Progenitor cell of endocrine pancreas (in vitro differentiated cells): ENCODE measurements around the gene NEU1. TPM values are rescaled to one million over a fixed set of nuclear protein-coding genes. Genes with fewer than 3 reads are reported as not detected.

ENCODE experiments used
- DNase-seq: peaks from one replicate; pipeline ENCODE4 v3.0.0; 2021; ENCODE audit warnings: low spot score; ENCODE audit not compliant: unreplicated experiment
- H3K27ac Mint-ChIP-seq: 2 replicates; pipeline ENCODE4 v1.8.0; 2021; ENCODE audit warnings: mild to moderate bottlenecking, moderate library complexity, mixed read lengths
- H3K27me3 Mint-ChIP-seq: 2 replicates; pipeline ENCODE4 v1.8.0; 2021; ENCODE audit warnings: mixed read lengths
- H3K36me3 Mint-ChIP-seq: 2 replicates; pipeline ENCODE4 v1.8.0; 2022; ENCODE audit warnings: mixed read lengths; ENCODE audit not compliant: insufficient read depth
- H3K4me1 Mint-ChIP-seq: 2 replicates; pipeline ENCODE4 v1.8.0; 2021; ENCODE audit warnings: low read depth, mixed read lengths
- H3K4me3 Mint-ChIP-seq: 2 replicates; pipeline ENCODE4 v1.8.0; 2021; ENCODE audit warnings: low read depth, mild to moderate bottlenecking, moderate library complexity, mixed read lengths
- H3K9me3 Mint-ChIP-seq: 2 replicates; pipeline ENCODE4 v1.8.0; 2021; ENCODE audit warnings: low read depth, mixed read lengths
- CTCF ChIP-seq: fragments of 200-600 bp; sonication (generic); IDR thresholded peaks from one replicate; pipeline ENCODE4 v1.5.0; 2021; ENCODE audit warnings: antibody characterized with exemption, mild to moderate bottlenecking; ENCODE audit not compliant: unreplicated experiment
- total RNA-seq: library from RNA; stranded (reverse); gene quantifications from 2 replicates; pipeline ENCODE4 v1.2.1, GENCODE V29; 2021

The NEU1 gene
- total RNA-seq, 1 donor from 2014 or later: 52.4 TPM

GRCh38 chr6:31887173-31888007 lies 24.8 kb upstream of the NEU1 start:
- no peak for DNase-seq
- no peak for TF ChIP-seq CTCF
- Mint-ChIP-seq H3K9me3 (no peaks in the 10 kb centered on the region), H3K27ac (no peak overlapping the region), H3K36me3 (peaks cover 29% of the 10 kb centered on the region), H3K27me3 (no peaks in the 10 kb centered on the region), H3K4me3 (no peak overlapping the region), H3K4me1 (no peaks in the 10 kb centered on the region)

GRCh38 chr6:31886541-31886991 lies 23.9 kb upstream of the NEU1 start:
- no peak for TF ChIP-seq CTCF
- no peaks in the 10 kb centered on the region for H3K4me1 Mint-ChIP-seq
- no peak overlapping the region for H3K4me3 Mint-ChIP-seq
- H3K27me3 Mint-ChIP-seq: no peaks in the 10 kb centered on the region
- DNase-seq: no peak
- H3K27ac Mint-ChIP-seq: no peak overlapping the region
- H3K9me3 Mint-ChIP-seq: no peaks in the 10 kb centered on the region
- H3K36me3 Mint-ChIP-seq: peaks cover 24% of the 10 kb centered on the region

DNA sequence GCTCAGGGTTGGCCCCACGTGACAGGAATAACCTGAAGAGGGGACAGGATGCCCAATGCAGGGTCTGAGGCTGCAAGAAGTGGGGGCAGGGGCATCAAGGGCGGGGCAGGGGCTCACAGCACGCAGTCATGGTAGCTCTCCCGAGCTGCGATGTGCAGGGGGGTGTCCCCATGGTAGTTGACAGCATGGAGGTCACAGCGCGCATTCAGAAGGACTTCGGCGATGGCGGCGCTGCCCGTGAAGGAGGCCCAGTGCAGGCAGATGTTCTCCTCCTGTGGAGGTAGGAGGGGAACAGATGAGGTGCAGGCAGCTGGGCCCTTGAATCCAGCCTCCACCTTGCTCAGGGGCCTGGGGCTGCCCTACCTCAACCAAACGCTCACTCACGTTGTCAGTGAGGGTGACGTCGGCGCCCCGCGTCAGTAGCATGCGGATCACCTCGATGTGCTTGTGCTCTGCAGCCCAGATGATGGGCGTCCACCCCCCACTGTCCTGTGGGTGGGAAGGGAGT lies 22.0 kb upstream of the NEU1 start:
- H3K4me1 Mint-ChIP-seq: no peaks in the 10 kb centered on the region
- H3K36me3 Mint-ChIP-seq: peaks cover 27% of the 10 kb centered on the region
- DNase-seq: no peak
- no peaks in the 10 kb centered on the region for H3K9me3 Mint-ChIP-seq
- H3K27ac Mint-ChIP-seq: no peak overlapping the region
- TF ChIP-seq CTCF: no peak
- H3K27me3 Mint-ChIP-seq: no peaks in the 10 kb centered on the region
- H3K4me3 Mint-ChIP-seq: no peak overlapping the region

GRCh38 chr6:31883676-31884075 lies 21.1 kb upstream of the NEU1 start:
- H3K36me3 Mint-ChIP-seq: peaks cover 25% of the 10 kb centered on the region
- no peaks in the 10 kb centered on the region for H3K9me3 Mint-ChIP-seq
- TF ChIP-seq CTCF: no peak
- peaks cover 4% of the 10 kb centered on the region for H3K4me1 Mint-ChIP-seq
- H3K27ac Mint-ChIP-seq: no peak overlapping the region
- no peak for DNase-seq
- no peak overlapping the region for H3K4me3 Mint-ChIP-seq
- no peaks in the 10 kb centered on the region for H3K27me3 Mint-ChIP-seq

DNA sequence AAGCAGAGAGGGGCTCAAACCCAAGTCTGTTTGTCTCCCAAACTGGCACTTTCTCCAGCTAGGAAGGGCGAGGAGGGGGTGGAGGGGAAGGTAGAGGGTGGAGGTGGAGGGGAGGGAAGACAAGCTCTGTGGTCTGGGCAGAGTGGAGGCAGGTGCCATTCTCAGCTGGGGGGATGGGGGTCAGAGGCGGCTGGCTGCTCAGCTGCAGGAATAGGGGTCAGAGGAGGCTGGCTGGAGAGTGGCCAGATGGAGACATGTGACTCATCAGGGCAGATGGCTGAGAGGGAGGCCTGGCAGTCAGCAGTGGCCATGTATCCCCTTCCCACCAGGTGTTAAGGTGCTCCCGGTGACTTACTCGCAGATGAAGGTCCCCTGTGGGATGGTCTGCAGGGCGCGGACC lies 19.7 kb upstream of the NEU1 start:
- Mint-ChIP-seq H3K27me3 (no peaks in the 10 kb centered on the region), H3K4me3 (no peak overlapping the region), H3K9me3 (no peaks in the 10 kb centered on the region), H3K27ac (no peak overlapping the region), H3K4me1 (peaks cover 16% of the 10 kb centered on the region), H3K36me3 (peaks cover 23% of the 10 kb centered on the region)
- no peak for TF ChIP-seq CTCF
- no peak for DNase-seq
